Measurements from ENCODE around the gene GYPB.
"Not testable (repeated sequence)": the region's sequence is repeated elsewhere in the genome, so short reads cannot be mapped to it uniquely, and the experiment has no call there.

Gene GYPB

DNA sequence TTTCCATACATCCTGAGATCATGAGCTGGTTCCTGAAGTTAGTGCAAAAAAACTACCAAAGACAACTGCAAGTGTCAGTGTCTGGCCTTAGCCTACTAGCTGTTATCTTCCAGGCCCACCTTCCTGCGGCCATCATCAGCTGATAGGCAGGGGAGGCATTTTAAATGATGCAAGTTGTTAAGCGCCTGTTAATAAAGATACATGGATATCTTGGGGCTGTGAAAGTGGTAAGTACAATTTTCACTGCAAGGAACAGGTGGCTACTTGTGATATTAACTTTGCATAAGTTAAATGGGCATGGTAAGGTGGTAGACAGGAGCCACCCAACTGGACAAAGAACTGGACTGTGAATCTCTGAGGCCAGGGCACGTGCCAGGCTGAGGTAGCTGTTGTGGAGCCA lies at the start of gene GYPB:
GYPB (minus strand) TSS at position 104 of the 400 bp plus-strand sequence; CDS start at position 11, 93 bp downstream.
- DNase-seq = not testable (repeated sequence)

DNA sequence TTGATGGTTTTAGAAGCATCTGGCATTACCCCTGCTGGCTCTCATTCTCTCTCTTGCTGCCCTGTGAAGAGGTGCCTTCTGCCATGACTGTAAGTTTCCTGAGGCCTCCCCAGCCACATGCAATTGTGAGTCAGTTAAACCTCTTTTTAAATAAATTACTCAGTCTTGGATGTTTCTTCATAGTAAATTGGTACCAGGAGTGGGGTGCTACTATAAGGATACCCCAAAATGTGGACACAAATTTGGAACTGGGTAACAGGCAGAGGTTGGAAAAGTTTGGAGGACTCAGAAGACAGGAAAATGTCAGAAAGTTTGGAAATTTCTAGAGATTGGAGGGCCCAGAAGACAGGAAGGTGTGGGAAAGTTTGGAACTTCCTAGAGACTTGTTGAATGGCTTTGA lies 42.4 kb upstream of the GYPB start:
- not testable (repeated sequence) for DNase-seq

DNA sequence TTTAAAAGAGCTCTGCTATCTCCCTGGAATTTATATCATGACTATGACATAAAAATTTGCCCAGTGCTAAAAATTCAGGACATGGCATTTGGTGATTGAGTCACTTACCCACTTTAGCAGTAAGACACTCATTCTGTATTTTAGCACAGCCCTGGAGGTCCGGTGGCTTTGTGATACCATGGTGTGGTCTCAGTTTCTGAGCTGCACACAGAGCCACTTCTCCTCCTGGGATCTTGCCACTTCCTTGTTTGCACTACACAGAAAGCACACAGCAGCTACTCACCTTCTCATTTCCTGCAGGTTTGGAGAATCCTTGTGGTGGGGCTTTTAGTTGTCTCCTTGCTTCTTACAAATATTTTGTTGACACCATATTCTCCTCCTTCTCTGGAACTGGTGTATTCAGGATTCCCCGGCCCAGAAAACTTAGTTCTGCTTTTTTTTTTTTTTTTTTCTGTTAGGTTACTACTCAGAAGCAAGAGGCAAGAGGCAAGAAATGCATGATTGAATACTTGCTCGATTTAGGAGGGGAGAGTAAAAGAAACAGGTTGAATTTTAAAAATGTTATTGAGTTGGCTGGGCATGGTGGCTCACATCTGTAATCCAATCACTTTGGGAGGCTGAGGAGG lies 41.2 kb upstream of the GYPB start:
- DNase-seq = not testable (repeated sequence)

DNA sequence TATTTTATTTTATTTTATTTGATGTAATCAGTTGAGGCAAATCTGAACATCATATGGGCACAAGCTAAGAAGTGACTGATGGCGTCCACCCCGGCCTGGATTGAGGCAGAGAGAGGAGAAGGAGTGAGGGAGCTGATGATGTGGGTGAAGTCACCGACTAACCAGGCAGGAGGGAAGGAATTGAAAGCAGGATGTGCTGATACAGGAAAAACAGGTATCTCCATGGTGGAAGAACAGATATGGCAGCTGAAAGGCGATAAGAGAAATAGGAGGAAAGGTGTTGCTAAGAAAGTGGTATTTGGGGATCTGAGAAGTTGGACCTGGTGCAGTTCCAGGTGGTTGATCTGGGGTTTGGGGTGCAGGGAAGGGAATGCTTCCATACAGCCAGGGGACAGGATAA lies 37.6 kb upstream of the GYPB start:
- no peak for DNase-seq

DNA sequence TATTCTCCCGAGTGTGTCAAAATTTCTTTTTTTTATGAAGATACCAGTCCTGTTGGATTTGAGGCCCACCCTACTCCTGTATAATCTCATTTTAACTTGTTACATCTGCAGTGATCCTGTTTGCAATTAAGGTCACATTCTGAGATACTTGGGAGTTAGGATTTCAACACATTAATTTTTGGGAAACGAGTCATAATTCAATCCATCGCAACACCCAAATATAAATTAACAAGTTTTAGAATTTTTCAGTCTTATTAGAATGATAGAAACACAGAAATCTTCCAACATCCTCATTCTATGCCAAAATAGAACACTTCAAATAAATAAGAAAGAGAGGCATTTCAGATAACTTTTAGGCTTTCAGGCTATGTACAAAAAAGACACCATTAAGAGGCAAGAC lies 36.2 kb upstream of the GYPB start:
- DNase-seq = not testable (repeated sequence)

DNA sequence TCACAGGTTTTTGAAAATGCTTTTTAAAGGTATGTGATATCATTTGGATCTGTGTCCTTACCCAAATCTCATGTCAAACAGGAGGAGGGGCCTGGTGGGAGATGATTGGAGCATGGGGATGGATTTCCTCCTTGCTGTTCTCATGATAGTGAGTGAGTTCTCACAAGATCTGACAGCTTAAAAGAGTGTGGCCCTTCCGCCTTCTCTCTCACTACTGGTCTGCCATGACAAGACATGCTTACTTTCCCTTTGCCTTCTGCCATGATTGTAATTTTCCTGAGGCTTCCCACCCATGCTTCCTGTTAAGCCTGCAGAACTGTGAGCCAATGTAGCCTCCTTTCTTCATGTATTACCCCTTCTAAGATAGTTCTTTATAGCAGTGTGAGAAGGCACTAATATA lies 32.3 kb upstream of the GYPB start:
- DNase-seq = not testable (repeated sequence)

DNA sequence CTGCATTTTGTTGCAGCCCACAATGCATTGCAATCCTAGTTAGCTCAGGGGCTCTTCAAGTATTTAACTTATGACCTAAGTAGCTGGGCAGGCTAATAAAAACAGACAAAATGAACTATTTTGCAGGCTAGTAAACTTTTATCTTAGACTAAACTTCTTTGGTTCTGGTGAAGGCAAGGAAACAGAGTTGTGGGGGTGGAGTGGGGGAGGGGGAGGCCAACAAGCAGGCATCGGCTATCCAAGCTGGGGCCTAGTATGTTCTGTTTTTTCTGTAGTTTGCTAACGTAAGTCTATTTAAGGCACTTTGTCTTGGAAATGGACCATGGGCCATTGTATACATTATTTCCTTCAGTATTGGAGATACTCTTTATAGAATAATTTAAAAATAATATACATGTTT lies 31.5 kb upstream of the GYPB start:
- not testable (repeated sequence) for DNase-seq

DNA sequence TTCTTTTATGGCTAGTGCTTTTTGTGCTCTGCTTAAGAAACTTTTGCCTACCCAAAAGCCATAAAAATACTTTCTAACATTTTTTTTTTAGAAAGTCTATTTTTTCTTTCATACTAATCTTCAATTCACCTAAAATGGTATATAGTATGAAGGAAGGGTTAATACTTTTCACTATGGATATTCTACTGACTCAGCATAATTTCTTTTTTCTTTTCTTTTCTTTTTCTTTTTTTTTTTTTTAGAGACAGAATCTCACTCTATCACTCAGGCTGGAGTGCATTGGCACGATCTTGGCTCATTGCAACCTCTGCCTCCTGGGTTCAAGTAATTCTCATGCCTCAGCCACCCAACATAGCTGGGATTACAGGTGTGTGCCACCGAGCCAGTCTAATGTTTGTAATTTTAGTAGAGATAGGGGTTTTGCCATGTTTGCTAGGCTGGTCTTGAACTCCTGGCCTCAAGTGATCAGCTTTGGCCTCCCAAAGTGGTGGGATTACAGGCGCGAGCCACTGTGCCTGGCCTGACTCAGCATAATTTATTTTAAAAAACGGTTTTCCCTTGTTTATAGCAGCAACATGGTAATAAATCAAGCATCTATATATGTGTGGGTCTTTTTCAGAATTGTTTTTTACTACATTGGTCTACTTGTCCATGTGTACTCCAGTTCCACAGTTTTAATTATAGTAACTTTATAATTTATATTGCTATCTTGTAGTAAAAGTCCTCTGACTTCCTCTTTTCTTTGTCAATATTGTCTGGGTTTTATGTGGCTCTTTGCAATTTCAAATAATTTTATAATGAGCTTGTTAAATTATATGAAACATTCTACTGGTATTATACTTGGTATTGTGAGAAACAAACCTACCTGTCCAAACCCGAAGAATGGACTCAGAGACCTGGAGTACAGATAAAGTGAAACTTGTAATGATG lies 30.6 kb upstream of the GYPB start:
- DNase-seq = not testable (repeated sequence)

DNA sequence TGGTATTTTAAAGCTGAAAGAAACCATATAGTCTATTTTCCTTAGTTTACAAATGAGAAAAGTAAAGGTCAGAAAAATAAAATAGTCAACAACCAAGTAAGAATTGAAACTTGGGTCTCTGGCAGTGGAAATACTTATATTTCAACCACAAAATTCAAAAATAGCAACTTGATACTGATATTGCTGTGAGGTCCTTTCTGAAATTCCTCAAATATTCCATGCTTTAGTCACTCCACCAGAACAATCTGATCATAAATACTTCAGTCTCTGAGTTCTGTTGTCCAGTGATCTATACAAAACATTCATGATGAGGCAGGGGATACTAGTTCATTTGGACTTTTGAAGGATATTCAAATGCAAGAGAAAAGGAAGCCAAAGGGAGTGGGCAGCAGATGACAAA lies 25.8 kb upstream of the GYPB start:
- not testable (repeated sequence) for DNase-seq

DNA sequence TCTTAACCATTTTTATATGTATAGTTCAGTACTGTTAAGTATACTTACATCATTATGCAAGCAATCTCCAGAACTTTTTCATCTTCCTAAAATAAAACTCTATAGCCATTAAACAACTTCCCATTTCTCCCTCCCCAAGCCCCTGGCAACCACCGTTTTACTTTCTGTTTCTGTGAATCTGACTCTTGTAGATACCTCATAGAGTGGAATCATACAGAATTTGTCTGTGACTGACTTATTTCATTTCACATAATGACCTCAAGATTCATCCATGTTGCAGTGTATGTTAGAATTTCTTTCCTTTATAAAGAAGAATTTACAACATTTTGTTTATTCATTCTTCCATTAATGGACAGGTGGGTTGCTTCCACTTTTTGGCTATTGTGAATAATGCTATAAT lies 13.4 kb upstream of the GYPB start:
- not testable (repeated sequence) for DNase-seq

DNA sequence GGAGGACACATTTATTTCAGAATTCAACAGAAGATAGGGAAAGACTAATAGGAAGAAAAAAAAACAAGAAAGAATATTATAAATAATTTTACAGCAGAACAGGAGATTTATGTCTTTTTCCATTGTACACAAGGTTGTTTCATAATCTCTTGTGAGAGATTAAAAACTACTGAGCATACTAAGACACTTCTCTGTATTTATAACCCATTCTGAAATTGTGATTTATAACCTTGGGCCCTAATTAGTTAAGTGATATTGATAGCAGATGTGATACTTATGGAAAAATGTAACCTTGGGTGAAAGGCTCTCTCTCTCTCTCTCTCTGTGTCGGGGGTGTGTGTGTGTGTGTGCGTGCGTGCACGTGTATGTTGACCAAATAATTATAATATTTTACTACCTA lies 12.7 kb upstream of the GYPB start:
- DNase-seq = not testable (repeated sequence)

DNA sequence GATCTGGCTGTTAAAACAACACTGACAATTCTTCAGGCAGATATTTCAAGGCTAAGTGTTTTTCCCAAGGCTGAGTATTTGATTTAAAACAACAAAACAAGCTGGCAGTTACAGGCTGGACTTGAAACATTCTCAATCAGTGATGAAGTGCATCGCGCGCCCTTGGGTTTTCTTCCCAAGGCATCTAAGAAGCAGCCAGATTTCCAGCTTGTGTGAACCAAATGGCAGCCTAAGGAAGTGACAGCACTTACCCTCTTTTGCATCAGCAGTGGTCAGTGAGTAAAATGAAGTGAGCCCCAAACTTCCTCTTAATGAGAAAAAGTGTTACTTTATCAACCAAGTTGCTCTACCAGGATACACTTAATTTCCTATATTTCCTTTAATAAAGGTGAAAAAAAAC lies 12.2 kb upstream of the GYPB start:
- not testable (repeated sequence) for DNase-seq

DNA sequence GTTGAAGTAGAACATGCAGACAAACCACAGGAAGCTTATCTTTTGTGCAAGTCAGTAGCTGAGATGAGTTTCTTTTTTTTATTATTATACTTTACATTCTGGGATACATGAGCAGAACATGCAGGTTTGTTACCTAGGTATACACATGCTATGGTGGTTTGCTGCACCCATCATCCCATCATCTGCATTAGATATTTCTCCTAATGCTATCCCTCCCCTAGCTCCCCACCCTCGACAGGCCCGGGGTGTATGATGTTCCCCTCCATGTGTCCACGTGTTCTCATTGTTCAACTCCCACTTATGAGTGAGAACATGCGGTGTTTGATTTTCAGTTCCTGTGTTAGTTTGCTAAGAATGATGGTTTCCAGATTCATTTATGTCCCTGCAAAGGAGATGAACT lies 11.5 kb upstream of the GYPB start:
- not testable (repeated sequence) for DNase-seq

DNA sequence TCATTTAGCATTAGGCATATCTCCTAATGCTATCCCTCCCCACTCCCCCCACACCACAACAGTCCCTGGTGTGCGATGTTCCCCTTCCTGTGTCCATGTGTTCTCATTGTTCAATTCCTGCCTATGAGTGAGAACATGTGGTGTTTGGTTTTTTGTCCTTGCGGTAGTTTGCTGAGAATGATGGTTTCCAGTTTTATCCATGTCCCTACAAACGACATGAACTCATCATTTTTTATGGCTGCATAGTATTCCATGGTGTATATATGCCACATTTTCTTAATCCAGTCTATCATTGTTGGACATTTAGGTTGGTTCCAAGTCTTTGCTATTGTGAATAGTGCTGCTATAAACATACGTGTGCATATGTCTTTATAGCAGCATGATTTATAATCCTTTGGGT lies 7.5 kb upstream of the GYPB start:
- DNase-seq = not testable (repeated sequence)

DNA sequence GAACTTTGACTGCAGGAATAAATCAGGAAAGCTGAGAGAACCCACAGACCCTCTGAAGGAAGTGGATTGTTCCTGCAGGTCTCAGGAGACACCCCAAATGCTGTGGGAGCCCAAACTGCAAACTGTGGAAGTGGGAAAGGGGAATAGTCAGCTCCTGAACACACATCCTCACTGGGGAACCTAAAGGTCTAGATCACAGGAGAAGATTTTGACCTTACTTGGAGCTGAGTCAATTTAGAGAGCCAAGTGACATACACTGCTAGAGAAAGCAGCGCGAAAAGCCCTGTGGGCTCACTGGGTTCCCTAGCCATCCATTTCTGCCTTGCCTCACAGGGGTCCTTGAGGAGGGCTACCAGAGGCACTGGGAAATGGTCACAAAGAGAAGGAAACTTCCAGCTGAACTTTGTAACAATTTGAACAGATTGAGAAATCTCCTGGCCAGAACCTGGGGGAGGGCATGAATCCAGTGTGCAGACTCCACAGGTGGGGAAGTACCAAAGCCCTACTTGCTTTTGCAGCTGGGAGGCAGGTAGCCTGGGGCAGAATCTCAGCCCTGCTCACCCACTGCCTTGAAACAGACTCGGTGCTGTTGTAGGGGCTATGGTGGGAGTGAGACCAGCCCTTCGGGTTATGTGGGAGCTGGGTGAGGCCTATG lies 5.3 kb upstream of the GYPB start:
- DNase-seq = not testable (repeated sequence)

DNA sequence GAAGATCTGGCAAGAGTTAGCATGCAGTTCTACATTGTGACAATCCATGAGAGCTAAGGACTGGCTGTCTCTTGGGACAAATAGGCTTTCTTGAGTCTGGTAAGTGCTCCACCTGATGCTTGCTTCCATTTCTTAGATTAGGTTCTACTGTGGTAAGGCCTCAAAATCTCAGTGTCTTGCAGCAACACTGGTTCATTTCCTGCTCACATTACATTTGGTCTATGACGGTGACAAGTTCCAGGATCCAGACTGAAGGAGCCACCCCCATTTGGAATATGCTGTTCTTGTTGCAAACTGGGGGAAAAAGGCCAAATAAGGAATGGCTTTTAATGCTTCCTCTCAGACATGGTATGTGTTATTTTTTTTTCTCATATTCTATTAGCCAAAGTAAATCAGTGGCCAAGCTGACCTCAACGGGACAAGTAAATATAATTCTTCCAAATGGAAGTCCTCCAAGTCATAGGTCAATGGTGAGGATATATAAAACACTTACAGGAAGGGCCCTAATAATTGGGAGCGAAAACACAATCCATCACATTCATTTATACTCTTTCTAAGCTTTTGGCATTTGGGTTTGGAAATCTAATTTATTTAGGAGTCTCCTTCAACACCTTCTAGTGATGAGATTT lies 3.7 kb upstream of the GYPB start:
- DNase-seq = not testable (repeated sequence)

DNA sequence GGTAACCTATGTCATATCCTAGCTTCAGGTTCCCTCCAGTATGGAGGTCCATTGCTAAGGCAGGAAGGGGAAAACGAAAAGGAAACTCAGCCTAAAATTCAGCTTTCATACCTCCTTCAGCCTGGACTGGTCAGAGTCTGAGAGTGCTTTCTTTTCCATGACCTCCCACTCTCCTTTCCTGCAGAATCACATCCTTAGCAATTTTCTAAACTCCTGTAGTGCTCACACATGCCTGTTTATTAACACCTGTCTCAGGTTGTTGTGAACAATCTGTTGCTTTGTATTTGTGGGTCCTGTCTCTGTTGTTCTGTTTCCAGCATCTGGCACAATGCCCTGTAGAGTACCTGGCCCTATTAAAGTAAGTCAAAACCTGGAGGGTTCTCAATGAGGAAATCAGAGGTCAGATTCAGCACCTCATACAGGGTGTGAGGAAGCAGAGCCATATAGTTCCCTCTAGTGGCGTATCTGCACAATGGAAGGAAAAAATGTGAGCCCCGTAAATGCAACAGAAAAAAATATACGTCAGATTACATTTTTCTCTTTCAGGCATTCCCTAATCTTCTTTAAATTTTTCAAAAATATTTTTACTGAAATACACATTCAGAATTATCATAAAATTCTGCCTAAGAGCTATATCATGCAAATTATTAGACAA lies 2.3 kb upstream of the GYPB start:
- DNase-seq = not testable (repeated sequence)

DNA sequence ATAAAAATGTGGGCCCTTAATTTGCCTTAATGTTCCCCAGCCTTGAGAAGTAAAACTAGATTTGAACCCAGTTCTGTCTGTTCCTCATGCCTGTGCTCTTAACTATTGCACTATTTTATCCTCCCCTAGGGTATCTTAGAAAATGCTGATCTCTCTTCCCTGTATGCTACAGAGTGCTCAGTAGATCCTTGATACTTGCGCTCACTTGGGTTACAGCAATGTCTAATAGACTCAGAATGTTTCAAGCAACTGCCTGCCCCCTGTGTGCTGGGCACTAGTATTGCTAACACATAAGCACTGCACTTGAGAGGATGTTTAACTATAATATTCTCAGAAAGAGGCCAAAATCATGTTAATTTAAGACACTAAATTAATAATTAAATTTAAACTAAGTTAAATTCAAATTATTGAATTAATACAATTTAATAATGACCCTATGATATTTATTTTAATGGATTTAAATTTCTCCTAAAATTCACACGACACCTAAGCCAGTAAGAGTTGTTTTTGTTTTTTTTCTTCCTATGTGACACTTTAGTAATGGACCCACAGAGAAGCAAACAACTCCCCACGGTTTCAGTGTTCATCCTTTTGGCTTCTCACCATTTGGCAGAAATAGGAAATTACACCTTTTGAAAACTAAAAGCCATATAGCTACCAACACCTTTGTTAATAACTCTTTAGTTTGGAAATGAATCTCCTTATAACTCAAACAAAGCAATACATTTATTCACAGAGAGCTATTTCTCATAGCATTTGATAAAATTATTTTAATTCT lies 768 bp downstream of the GYPB start:
- not testable (repeated sequence) for DNase-seq

DNA sequence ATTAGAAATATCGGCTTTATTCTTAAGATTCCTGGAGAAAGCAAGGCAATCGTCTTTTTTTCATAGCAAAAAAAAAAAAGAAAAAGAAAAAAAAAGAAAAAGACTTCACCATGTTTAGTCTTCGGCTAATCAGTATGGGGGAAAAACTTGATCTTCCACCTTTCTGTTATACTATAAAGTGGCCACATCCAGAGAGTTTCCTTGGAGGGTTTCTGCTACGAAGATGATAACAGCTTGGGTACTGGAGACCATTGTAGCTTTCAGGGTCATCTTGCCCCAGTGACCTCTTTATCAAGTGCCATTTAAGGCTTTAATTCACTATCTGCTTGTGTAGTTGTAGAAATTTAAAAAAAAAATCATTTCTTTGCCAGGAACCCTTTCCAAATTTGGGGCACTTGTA lies 1.9 kb downstream of the GYPB start:
- not testable (repeated sequence) for DNase-seq

DNA sequence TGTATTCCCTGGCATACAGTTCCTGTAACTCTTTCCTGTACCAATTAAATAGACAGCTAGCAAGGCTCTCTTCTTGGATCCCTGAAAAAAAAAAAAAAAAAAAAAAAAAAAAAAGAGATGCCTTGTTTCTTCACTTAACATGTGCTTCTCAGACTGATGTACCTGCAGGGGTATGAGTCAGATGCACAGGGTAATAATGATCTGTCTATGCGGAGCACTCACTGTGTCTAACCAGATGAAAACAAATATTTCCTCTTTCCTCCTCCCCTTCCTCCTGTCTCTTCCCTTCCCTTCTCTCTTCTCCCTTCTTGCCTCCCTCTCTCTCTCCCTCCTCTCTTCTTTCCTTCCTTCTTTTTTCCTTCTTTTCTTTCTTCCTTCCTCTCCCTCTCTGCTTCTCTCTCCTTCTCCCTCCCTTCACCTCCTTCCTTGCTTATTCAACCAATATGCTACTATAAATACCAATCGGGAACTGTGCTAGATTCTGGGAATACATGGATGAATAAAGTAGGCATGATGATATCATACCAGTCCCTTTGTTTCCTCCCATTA lies 3.0 kb downstream of the GYPB start:
- DNase-seq = not testable (repeated sequence)

DNA sequence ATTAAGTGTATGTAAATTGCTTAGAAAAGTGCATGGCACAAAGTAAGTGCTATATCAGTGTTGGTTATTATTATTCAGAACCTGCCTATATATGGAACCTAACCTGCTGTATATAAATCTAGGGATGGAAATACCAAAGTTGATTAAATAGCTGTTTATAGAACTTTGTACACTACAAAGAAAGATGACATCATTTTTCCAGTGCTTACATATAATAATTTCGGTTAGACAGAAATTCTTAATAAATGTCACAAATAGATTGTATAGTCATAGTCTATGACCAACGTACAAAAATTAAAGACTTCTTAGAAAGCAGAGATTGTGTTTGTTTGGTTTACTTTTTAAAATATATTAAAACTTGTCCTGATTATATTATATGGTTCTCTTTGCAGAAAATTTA lies 4.4 kb downstream of the GYPB start:
- DNase-seq = no peak

All from activated CD4-positive, alpha-beta T cell treated with anti-CD3 and anti-CD28 coated beads for 4 hours (primary cell).